Gastrocnemius medialis (tissue), 4 donors: ENCODE measurements around the gene CCDC13. TPM values are rescaled to one million over a fixed set of nuclear protein-coding genes. Genes with fewer than 3 reads are reported as not detected.
"Not testable (repeated sequence)": the region's sequence is repeated elsewhere in the genome, so short reads cannot be mapped to it uniquely, and the experiment has no call there.

ENCODE experiments used
- ATAC-seq, 2 donors: fragments of 150-250 bp; one replicate each; pipeline ENCODE4 v1.9.1; 2016
- DNase-seq, 2 donors: peaks; one replicate each; pipeline ENCODE4 v3.0.0-alpha.2; 2019
- H3K27ac ChIP-seq, 4 donors: fragments of 200-600 bp; sonication (generic); 1 replicate in 1 of 4; 2 replicates in 3 of 4; pipeline ENCODE4 v1.5.1; 2016 to 2018; ENCODE audit warnings: mild to moderate bottlenecking in 2 of 4, moderate library complexity in 1 of 4
- H3K27me3 ChIP-seq, 3 donors: fragments of 200-600 bp; sonication (generic) in 2 of 3; 1 replicate in 1 of 3; 2 replicates in 2 of 3; pipeline versions ENCODE4 v1.5.1 to v1.6.0; 2016 to 2019; ENCODE audit warnings: mild to moderate bottlenecking in 1 of 3, moderate library complexity in 1 of 3
- H3K36me3 ChIP-seq, 2 donors: fragments of 200-600 bp; sonication (generic) in 1 of 2; one replicate each; pipeline ENCODE4 v1.5.1; 2017 to 2018
- H3K4me1 ChIP-seq, 2 donors: fragments of 200-600 bp; sonication (generic) in 1 of 2; one replicate each; pipeline ENCODE4 v1.5.1; 2016 to 2017; ENCODE audit warnings: mild to moderate bottlenecking in 2 of 2
- H3K4me3 ChIP-seq, 4 donors: fragments of 200-600 bp; sonication (generic) in 3 of 4; 1 replicate in 1 of 4; 2 replicates in 3 of 4; pipeline ENCODE4 v1.5.1; 2016 to 2019; ENCODE audit warnings: mild to moderate bottlenecking in 2 of 4
- H3K9me3 ChIP-seq, 3 donors: fragments of 200-600 bp; sonication (generic) in 2 of 3; 1 replicate in 1 of 3; 2 replicates in 2 of 3; pipeline ENCODE4 v1.5.1; 2016 to 2019
- POLR2A ChIP-seq, 2 donors: fragments of 450-650 bp; IDR thresholded peaks; one replicate each; pipeline ENCODE4 v1.6.1; 2017; ENCODE audit warnings: antibody characterized with exemption in 2 of 2, mild to moderate bottlenecking in 2 of 2, moderate library complexity in 2 of 2
- in situ Hi-C, 4 donors: fragments of 200-750 bp; cut with MboI; loops; one replicate each; pipeline versions ENCODE4 v1.15.0 to v1.8.0; 2017; ENCODE audit warnings: low sequenced_read_pairs in 4 of 4
- intact Hi-C: fragments of 100-400 bp; cut with DNase I; formaldehyde crosslinking; loops from one replicate; pipeline ENCODE4 v1.15.1; 2023; ENCODE audit warnings: low total_unique reads
- total RNA-seq, 4 donors: library from RNA; depleted of rRNA; stranded (reverse); fragments of >200 nt; gene quantifications; one replicate each; pipeline versions ENCODE4 v1.1.0 to v1.2.3, GENCODE V29; 2016
- TF ChIP-seq, protein P1 (sequence below), 5 experiments: fragments of 450-650 bp in 3 of 5; fragments of 200-600 bp in 2 of 5; sonication (generic) in 2 of 5; IDR thresholded peaks in 4 of 5; conservative IDR thresholded peaks in 1 of 5; 1 replicate in 4 of 5; 2 replicates in 1 of 5; pipeline ENCODE4 v1.5.1; 2016 to 2019; ENCODE audit warnings: antibody characterized with exemption in 5 of 5, mild to moderate bottlenecking in 3 of 5, moderate library complexity in 3 of 5

CCDC13 gene
- total RNA-seq, 4 donors from 2014 or later, result 0.12 to 1.5 (median 1.1) TPM

DNA sequence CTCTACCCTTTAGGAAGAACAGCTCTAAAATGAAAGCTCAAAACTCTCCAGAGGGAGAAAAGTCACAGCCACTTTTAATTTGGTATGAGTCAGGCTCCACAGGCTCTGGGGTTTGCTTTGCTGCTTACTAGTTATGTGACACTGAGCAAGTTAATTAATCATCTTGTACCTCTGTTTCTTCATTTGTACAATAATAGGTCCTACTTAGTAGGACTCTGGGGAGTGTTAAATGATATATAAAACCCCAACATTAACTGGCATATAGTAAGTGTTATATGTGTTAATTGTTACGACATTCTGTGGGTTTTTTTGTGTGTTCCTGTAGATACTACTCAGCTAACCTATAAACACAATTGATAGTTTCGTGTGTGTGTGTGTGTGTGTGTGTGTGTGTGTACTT is 42.8 kb upstream of the CCDC13 start:
- no peak overlapping the region for H3K27ac ChIP-seq
- intact Hi-C loops (no loop called here), in situ Hi-C loops (no loop called here)
- no peaks in the 10 kb centered on the region for H3K9me3 ChIP-seq
- H3K4me3 ChIP-seq, result no peak overlapping the region
- ATAC-seq (no peak), DNase-seq (no peak)
- H3K27me3 ChIP-seq, result no peaks in the 10 kb centered on the region
- TF ChIP-seq POLR2A (IDR thresholded peaks at IDR 0.05), result no peak
- TF ChIP-seq, protein P1, sequence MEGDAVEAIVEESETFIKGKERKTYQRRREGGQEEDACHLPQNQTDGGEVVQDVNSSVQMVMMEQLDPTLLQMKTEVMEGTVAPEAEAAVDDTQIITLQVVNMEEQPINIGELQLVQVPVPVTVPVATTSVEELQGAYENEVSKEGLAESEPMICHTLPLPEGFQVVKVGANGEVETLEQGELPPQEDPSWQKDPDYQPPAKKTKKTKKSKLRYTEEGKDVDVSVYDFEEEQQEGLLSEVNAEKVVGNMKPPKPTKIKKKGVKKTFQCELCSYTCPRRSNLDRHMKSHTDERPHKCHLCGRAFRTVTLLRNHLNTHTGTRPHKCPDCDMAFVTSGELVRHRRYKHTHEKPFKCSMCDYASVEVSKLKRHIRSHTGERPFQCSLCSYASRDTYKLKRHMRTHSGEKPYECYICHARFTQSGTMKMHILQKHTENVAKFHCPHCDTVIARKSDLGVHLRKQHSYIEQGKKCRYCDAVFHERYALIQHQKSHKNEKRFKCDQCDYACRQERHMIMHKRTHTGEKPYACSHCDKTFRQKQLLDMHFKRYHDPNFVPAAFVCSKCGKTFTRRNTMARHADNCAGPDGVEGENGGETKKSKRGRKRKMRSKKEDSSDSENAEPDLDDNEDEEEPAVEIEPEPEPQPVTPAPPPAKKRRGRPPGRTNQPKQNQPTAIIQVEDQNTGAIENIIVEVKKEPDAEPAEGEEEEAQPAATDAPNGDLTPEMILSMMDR (IDR thresholded peaks at IDR 0.05 in 4 of 5, conservative IDR thresholded peaks at IDR 0.05 in 1 of 5), result no peak
- no peaks in the 10 kb centered on the region for H3K4me1 ChIP-seq
- no peaks in the 10 kb centered on the region for H3K36me3 ChIP-seq

DNA sequence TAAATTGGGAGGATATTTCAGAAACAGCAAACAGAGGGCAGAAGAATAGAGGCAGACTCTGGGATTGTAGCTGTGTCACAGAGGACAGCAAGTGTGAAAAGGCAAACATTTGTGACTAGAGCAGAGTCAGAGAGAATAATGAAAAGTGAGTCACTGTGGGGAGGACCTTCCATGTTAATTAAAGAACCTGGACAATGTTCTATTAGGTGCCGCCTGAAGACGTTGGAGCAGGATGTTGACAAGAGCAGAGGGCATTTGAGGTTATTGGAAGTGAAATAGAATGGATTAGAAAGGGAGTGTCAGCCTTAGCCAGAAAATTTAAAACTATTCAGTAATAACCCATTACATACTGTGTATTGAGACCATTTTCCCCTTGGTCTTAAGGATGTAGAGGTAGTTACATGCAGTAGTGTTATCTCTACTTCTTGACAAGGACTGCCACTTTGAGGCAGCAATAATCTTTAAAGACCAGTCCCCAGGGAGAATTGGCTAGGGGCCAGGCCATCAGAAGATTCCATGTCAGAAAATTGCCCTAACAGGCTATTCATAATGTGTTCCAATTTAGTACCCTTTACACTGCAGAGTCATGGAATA is 42.0 kb upstream of the CCDC13 start:
- DNase-seq (no peak), ATAC-seq (no peak)
- Histone ChIP-seq H3K27me3 (no peaks in the 10 kb centered on the region), H3K36me3 (no peaks in the 10 kb centered on the region), H3K4me1 (no peaks in the 10 kb centered on the region), H3K27ac (peak overlapping the region in 1 of 4 donors; percentile 7), H3K4me3 (no peak overlapping the region), H3K9me3 (no peaks in the 10 kb centered on the region)
- TF ChIP-seq POLR2A (IDR thresholded peaks at IDR 0.05), result no peak
- TF ChIP-seq, protein P1 (IDR thresholded peaks at IDR 0.05 in 4 of 5, conservative IDR thresholded peaks at IDR 0.05 in 1 of 5), result no peak
- intact Hi-C loops, result no loop called here
- in situ Hi-C loops, result no loop called here

DNA sequence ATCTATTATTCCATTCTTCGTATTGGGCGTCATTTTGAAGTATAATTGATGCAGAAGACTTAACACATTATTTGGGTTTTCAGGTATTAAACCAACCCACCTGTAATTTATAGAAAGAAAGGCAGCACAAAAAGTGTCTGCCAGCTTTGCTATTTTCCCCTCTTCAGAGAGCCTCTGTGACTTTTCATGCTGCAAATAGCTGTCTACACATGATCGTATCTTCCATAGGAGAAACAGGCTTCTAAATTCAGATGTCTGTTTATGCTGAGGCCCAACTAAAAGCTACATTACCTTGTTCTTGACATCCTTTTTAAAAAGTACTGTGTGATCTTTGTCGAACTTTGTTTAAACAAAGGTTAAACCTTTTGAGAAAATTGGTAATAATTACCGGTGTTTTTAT is 41.2 kb upstream of the CCDC13 start:
- TF ChIP-seq POLR2A (IDR thresholded peaks at IDR 0.05), result no peak
- TF ChIP-seq, protein P1 (IDR thresholded peaks at IDR 0.05 in 4 of 5, conservative IDR thresholded peaks at IDR 0.05 in 1 of 5), result no peak
- ATAC-seq, result no peak
- no peak overlapping the region for H3K27ac ChIP-seq
- H3K36me3 ChIP-seq, result no peaks in the 10 kb centered on the region
- no peak for DNase-seq
- no peaks in the 10 kb centered on the region for H3K4me1 ChIP-seq
- H3K4me3 ChIP-seq, result no peak overlapping the region
- in situ Hi-C loops (no loop called here), intact Hi-C loops (no loop called here)
- no peaks in the 10 kb centered on the region for H3K27me3 ChIP-seq
- H3K9me3 ChIP-seq, result no peaks in the 10 kb centered on the region

DNA sequence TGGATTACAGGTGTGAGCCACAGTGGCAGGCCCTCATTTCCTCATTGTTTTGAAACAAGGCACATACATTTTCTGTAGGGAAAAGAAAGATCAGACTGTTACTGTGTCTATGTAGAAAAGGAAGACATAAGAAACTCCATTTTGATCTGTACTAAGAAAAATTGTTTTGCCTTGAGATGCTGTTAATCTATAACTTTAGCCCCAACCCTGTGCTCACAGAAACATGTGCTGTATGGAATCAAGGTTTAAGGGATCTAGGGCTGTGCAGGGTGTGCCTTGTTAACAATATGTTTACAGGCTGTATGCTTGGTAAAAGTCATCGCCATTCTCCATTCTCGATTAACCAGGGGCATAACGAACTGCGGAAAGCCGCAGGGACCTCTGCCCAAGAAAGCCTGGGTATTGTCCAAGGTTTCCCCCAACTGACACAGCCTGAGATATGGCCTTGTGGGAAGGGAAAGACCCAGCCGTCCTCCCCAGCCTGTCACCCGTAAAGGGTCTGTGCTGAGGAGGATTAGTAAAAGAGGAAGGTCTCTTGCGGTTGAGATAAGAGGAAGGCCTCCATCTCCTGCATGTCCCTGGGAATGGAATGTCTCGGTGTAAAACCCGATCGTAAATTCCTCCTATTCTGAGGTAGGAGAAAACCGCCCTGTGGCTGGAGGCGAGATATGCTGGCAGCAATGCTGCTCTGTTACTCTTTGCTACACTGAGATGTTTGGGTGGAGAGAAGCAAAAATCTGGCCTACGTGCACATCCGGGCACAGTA is 38.2 kb upstream of the CCDC13 start:
- DNase-seq, H3K27ac ChIP-seq, H3K27me3 ChIP-seq, ATAC-seq, H3K4me3 ChIP-seq, H3K4me1 ChIP-seq, H3K9me3 ChIP-seq, in situ Hi-C loops, H3K36me3 ChIP-seq, intact Hi-C loops: not testable (repeated sequence)

DNA sequence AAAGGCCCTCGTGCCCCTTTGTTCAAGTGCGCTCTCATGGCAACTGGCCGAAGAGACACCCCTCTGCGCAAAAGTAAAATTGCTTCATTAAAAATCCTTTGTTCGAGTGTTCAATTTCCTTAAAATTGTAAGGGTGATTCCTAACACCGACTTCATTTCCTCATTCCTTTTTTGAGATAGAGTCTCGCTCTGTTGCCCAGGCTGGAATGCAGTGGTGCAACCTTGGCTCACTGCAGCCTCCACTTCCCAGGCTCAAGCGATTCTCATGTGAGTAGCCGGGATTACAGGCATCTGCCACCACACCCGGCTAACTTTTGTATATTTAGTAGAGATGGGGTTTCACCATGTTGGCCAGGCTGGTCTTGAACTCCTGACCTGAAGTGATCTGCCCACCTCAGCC is 37.7 kb upstream of the CCDC13 start:
- in situ Hi-C loops, H3K9me3 ChIP-seq: not testable (repeated sequence)

More for the DNA sequence above, 37.7 kb upstream of the CCDC13 start:
- ATAC-seq, H3K4me3 ChIP-seq, H3K27ac ChIP-seq, H3K4me1 ChIP-seq, DNase-seq, intact Hi-C loops, H3K27me3 ChIP-seq, H3K36me3 ChIP-seq: not testable (repeated sequence)
